T-helper 1 cell treated with Interleukin-12 subunit alpha and Interleukin-12 subunit beta and Interleukin-4 antibody, amounts not matched to agents 30 μg/mL and 1 μg/mL, for 36 hours (primary cell): ENCODE results near the gene C9orf50.
A peak's percentile ranks its signal among the peaks of the same experiment; 100 is the strongest.
"Not testable (repeated sequence)": the region's sequence is repeated elsewhere in the genome, so short reads cannot be mapped to it uniquely, and the experiment has no call there.

Experiments
- H3K27ac Mint-ChIP-seq: one replicate; pipeline ENCODE4 v1.8.0; 2021; ENCODE audit warnings: mild to moderate bottlenecking, mixed read lengths
- H3K27me3 Mint-ChIP-seq: one replicate; pipeline ENCODE4 v1.8.0; 2021; ENCODE audit warnings: low read depth, mixed read lengths
- H3K36me3 Mint-ChIP-seq: one replicate; pipeline ENCODE4 v1.8.0; 2021; ENCODE audit warnings: low read depth, mixed read lengths
- H3K4me1 Mint-ChIP-seq: one replicate; pipeline ENCODE4 v1.8.0; 2021; ENCODE audit warnings: low read depth, mixed read lengths
- H3K4me3 Mint-ChIP-seq: one replicate; pipeline ENCODE4 v1.8.0; 2021; ENCODE audit warnings: mild to moderate bottlenecking, moderate library complexity, mixed read lengths
- H3K9me3 Mint-ChIP-seq: one replicate; pipeline ENCODE4 v1.8.0; 2021; ENCODE audit warnings: mixed read lengths

The C9orf50 gene

GRCh38 chr9:129602598-129603415 is 18.1 kb downstream of the C9orf50 start:
- no peaks in the 10 kb centered on the region for H3K9me3 Mint-ChIP-seq
- H3K4me3 Mint-ChIP-seq: no peak overlapping the region
- H3K36me3 Mint-ChIP-seq: no peaks in the 10 kb centered on the region
- H3K4me1 Mint-ChIP-seq: peaks cover 46% of the 10 kb centered on the region
- H3K27me3 Mint-ChIP-seq: no peaks in the 10 kb centered on the region
- H3K27ac Mint-ChIP-seq: peak overlapping the region; percentile 52

- Mint-ChIP-seq H3K36me3 (no peaks in the 10 kb centered on the region), H3K27ac (no peak overlapping the region), H3K27me3 (no peaks in the 10 kb centered on the region), H3K4me3 (no peak overlapping the region), H3K4me1 (peaks cover 32% of the 10 kb centered on the region), H3K9me3 (no peaks in the 10 kb centered on the region)
These were observed 19.7 kb downstream of the C9orf50 start for GRCh38 chr9:129601082-129601674.

DNA sequence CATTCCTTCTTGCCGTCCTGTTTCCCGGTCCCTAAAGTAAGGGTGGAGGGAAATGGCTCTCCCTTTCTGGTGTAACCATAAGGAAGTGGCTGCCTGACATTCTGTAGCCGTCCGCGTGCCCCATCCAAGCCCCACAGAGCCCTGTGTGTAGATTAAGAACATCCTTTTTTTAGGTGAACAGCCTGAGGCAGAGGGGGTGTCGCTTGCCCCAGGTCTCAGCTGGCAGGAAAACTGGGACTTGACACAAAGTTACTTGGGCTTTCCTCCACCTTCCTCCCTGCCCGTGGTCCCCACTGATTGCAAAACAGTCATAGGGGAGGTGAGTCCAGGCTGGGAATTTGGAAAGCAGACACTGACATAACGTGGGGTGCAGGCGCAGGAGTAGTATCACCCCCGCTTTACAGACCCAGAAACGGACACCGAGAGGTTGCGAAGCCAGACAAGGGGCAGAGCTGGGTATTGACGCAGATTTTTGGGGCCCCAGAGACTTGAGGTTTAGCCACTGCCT is 22.8 kb downstream of the C9orf50 start:
- Mint-ChIP-seq H3K27ac (peak overlapping the region; percentile 59), H3K9me3 (no peaks in the 10 kb centered on the region), H3K4me3 (peak overlapping the region; percentile 61), H3K36me3 (peaks cover 4% of the 10 kb centered on the region), H3K4me1 (peaks cover 31% of the 10 kb centered on the region), H3K27me3 (peaks cover 11% of the 10 kb centered on the region)

DNA sequence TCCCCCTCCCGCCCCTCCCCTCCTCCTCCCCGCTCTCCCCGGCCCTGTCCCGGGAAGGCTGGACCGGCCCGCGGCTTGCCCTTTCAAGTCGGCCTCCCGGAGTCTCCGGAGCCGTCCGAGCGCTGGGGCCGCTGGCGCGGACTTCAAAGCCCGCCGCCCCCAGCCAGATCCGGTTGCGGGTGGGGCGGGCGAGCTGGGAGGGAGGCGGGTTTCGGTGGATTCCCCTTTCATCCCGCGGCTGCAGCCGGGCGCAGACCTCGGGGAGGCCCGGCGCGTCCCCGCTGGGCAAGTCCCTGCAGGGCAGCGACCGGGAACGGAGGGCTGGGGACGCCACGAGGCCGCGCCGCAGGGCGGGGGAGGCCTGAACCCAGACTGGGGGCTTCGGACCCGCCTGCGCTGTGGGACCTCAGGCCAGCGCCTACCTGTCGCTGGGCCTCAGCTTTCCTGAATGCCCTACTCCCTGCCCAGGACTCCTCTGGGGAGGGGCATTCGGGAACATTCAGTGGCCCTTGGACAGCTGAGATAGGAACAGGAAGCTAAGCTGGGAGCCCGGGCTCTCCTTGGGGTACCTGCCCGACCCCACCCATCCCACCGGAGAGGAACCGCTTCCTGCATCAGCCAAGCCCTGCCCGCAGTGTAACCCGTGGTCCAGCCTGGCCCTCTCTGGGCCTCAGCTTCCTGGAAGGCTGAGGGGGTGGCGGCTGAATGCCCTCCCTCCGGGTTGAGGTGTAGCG is 23.4 kb downstream of the C9orf50 start:
- Mint-ChIP-seq H3K4me3 (peak overlapping the region; percentile 61), H3K36me3 (peaks cover 4% of the 10 kb centered on the region), H3K9me3 (no peaks in the 10 kb centered on the region), H3K27me3 (peaks cover 11% of the 10 kb centered on the region), H3K27ac (peak overlapping the region; percentile 59), H3K4me1 (peaks cover 25% of the 10 kb centered on the region)

DNA sequence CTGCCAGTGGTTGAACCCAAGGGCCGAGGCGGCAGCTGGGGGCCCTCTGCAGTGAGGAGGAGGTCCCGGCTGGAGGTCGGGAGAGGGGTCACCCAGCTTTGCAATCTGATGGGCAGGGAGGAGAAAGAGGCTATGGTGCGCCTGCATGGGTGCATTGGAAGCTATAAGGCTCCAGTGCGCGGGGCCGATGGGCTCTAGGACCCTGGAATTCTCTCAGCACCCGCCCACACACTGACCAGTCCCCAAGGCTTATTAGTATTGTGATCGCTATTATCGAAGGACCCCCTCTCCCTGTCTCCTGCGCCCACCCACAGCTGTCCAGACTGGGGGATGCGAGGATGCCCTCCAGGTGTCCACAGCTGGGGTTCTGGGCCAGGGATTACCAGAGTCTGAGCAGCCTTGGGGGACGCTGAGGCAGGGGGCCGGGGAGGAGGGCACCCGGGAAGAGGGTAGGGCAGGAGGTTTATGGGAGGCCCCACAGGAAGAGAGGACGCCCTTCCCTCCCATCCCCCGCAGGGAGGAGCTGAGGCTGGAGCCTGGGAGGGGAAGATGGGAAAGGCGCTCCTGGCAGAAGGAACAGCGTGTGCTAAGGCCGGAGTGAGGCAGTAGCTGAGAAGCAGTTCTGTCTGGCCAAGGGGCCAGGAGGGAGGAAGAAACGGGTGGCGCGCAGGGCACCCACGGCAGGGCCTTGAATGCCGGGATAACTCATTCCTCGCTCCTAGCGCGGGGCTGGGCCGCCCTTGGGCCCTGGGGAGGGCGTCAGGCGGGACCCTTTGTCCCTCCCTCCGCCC is 24.2 kb downstream of the C9orf50 start:
- Mint-ChIP-seq H3K4me1 (peaks cover 22% of the 10 kb centered on the region), H3K36me3 (peaks cover 4% of the 10 kb centered on the region), H3K27me3 (peaks cover 11% of the 10 kb centered on the region), H3K27ac (peak overlapping the region; percentile 60), H3K4me3 (peak overlapping the region; percentile 22), H3K9me3 (no peaks in the 10 kb centered on the region)

DNA sequence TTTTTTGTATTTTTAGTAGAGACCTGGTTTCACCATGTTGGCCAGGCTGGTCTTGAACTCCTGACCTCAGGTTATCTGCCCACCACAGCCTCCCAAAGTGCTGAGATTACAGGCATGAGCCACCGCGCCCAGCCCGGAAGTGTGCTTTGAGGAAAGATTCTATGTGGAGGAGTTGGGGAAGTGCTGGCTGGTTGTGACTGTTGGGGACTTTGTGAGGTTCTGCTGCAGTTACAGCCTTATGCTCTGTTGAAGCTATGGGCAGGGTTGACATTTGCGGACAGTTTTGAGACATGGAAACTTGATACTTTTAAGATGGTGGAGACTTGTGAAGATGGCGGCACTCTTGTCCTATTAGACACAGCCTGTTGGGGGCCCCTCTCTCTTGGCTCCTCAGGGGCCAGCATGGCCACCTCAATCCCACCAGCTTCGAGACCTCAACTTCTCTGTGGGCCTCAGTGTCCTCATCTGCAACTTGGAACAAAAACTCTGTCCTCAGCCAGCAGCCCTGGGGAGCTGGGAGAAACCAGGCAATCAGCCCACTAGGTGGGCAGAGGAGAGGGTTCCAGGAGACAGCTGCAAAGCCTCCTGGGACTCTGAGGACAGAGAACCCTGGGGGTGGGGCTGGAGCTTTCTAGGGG is 24.9 kb downstream of the C9orf50 start:
- H3K27ac Mint-ChIP-seq: peak overlapping the region; percentile 60
- peaks cover 22% of the 10 kb centered on the region for H3K4me1 Mint-ChIP-seq
- H3K27me3 Mint-ChIP-seq: peaks cover 11% of the 10 kb centered on the region
- H3K9me3 Mint-ChIP-seq: no peaks in the 10 kb centered on the region
- H3K36me3 Mint-ChIP-seq: peaks cover 4% of the 10 kb centered on the region
- no peak overlapping the region for H3K4me3 Mint-ChIP-seq

GRCh38 chr9:129595311-129595741 is 25.6 kb downstream of the C9orf50 start:
- peaks cover 17% of the 10 kb centered on the region for H3K27me3 Mint-ChIP-seq

DNA sequence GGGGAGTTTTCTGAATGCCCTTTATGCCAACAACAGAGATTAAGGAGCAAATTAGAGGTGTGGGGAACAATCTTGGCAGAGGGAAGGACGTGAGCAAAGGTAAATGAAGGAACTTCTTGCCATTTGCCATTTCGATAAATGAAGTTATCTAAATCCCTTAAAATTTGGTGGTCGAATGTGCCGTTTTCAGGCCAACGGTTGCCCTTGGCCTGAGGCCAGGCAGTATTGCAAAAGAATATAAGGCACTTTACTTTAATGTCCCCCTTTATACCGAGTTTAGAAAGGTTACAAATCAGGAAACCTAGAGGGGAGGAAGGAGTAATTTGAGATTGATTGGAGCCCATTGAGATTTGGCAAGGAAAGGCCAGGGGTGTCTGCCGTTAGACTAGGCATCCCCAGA is 26.3 kb downstream of the C9orf50 start:
- Mint-ChIP-seq H3K9me3 (no peaks in the 10 kb centered on the region), H3K27ac (no peak overlapping the region), H3K27me3 (peaks cover 22% of the 10 kb centered on the region), H3K36me3 (peaks cover 4% of the 10 kb centered on the region), H3K4me1 (peaks cover 24% of the 10 kb centered on the region), H3K4me3 (no peak overlapping the region)

More at GRCh38 chr9:129595311-129595741, 25.6 kb downstream of the C9orf50 start:
- H3K4me3 Mint-ChIP-seq: no peak overlapping the region
- H3K27ac Mint-ChIP-seq: peak overlapping the region; percentile 50
- H3K9me3 Mint-ChIP-seq: no peaks in the 10 kb centered on the region
- H3K4me1 Mint-ChIP-seq: peaks cover 24% of the 10 kb centered on the region
- H3K36me3 Mint-ChIP-seq: peaks cover 4% of the 10 kb centered on the region

- not testable (repeated sequence) for H3K27ac Mint-ChIP-seq, H3K4me3 Mint-ChIP-seq, H3K9me3 Mint-ChIP-seq, H3K36me3 Mint-ChIP-seq
- H3K27me3 Mint-ChIP-seq: peaks cover 23% of the 10 kb centered on the region
- peaks cover 18% of the 10 kb centered on the region for H3K4me1 Mint-ChIP-seq
These were observed 28.1 kb downstream of the C9orf50 start for GRCh38 chr9:129592790-129593189.

- Mint-ChIP-seq H3K9me3 (no peaks in the 10 kb centered on the region), H3K4me3 (no peak overlapping the region), H3K27me3 (peaks cover 23% of the 10 kb centered on the region), H3K27ac (no peak overlapping the region), H3K36me3 (peaks cover 8% of the 10 kb centered on the region), H3K4me1 (peaks cover 25% of the 10 kb centered on the region)
These were observed 29.0 kb downstream of the C9orf50 start for GRCh38 chr9:129591916-129592315.

GRCh38 chr9:129590466-129590865 is 30.4 kb downstream of the C9orf50 start:
- no peak overlapping the region for H3K4me3 Mint-ChIP-seq

DNA sequence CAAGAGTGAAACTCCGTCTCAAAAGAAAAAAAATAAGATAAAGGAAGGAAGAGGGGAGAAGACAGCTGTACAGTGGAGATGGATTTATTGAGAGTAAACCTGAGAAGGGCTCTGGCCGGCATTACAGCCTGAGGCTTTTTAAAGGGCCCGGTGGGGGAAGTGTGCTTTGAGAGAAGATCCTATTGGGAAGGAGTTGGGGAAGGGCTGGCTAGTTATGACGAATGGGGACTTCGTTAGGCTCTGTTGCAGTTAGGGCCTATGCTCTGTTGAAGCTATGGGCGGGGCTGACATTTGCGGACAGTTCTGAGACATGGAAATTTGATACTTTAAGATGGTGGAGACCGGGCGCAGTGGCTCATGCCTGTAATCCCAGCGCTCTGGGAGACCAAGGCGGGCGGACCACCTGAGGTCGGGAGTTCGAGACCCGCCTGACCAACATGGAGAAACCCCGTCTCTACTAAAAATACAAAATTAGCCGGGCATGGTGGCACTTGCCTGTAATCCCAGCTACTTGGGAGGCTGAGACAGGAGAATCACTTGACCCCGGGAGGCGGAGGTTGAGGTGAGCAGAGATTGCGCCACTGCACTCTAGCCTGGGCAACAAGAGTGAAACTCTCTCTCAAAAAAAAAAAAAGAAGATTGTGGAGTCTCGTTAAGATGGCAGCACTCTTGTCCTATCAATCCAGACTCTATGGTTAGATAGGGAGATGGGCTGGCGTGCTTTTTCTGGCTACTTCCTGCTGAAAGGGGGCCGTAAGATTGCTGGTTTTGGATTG is 33.2 kb downstream of the C9orf50 start:
- H3K27ac Mint-ChIP-seq: peak overlapping the region; percentile 90
- peaks cover 12% of the 10 kb centered on the region for H3K27me3 Mint-ChIP-seq
- no peak overlapping the region for H3K4me3 Mint-ChIP-seq
- peaks cover 8% of the 10 kb centered on the region for H3K9me3 Mint-ChIP-seq
- H3K4me1 Mint-ChIP-seq: peaks cover 46% of the 10 kb centered on the region
- peaks cover 17% of the 10 kb centered on the region for H3K36me3 Mint-ChIP-seq

More at GRCh38 chr9:129590466-129590865, 30.4 kb downstream of the C9orf50 start:
- Mint-ChIP-seq H3K36me3 (peaks cover 8% of the 10 kb centered on the region), H3K4me1 (peaks cover 33% of the 10 kb centered on the region), H3K27ac (no peak overlapping the region), H3K27me3 (peaks cover 23% of the 10 kb centered on the region), H3K9me3 (no peaks in the 10 kb centered on the region)

GRCh38 chr9:129586685-129587084 is 34.2 kb downstream of the C9orf50 start:
- peaks cover 8% of the 10 kb centered on the region for H3K9me3 Mint-ChIP-seq
- peak overlapping the region; percentile 33 for H3K4me3 Mint-ChIP-seq
- peak overlapping the region; percentile 90 for H3K27ac Mint-ChIP-seq
- peaks cover 56% of the 10 kb centered on the region for H3K4me1 Mint-ChIP-seq
- peaks cover 25% of the 10 kb centered on the region for H3K36me3 Mint-ChIP-seq
- peaks cover 12% of the 10 kb centered on the region for H3K27me3 Mint-ChIP-seq
